Transverse colon (tissue), 4 donors: Measurements from ENCODE around the gene SCGB1A1.

ENCODE experiments used
- CTCF ChIP-seq, 5 experiments: fragments of 200-600 bp in 3 of 5; fragments of 450-650 bp in 2 of 5; sonication (generic) in 3 of 5; IDR thresholded peaks; 1 replicate in 2 of 5; 2 replicates in 3 of 5; pipeline ENCODE4 v1.5.1; 2016 to 2017; ENCODE audit warnings: antibody characterized with exemption in 5 of 5, inconsistent platforms in 3 of 5, mild to moderate bottlenecking in 2 of 5, moderate library complexity in 1 of 5
- EP300 ChIP-seq: sonication (generic); formaldehyde crosslinking; IDR thresholded peaks from one replicate; pipeline ENCODE4 v1.6.1; 2017; ENCODE audit warnings: antibody characterized with exemption, low read depth
- POLR2A ChIP-seq: fragments of 450-650 bp; IDR thresholded peaks from one replicate; pipeline ENCODE4 v1.6.1; 2016; ENCODE audit warnings: antibody characterized with exemption, mild to moderate bottlenecking, moderate library complexity
- POLR2AphosphoS5 ChIP-seq, 3 donors: sonication (generic); formaldehyde crosslinking; IDR thresholded peaks; one replicate each; pipeline ENCODE4 v1.6.1; 2016; ENCODE audit warnings: antibody characterized with exemption in 3 of 3

DNA sequence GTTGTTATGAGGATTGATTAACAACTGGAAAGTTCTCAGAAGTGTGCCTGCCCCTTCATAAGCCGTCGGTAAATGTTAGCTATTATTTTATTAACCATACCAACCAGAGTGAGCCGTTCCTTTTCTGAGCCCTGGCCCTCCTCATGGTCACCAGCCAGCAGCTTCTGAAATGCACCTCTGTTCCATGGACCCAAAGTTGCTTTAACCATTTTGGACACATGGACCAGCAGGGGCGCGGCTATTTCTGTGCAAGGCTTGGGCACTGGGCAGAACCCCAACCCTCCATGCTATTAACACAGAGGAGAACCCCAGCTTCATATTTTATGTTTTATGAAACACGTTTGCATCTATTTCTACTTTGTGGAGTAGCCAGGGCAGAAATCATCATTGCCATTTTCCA lies 18.6 kb upstream of the SCGB1A1 start:
- no peak for TF ChIP-seq CTCF (IDR thresholded peaks at IDR 0.05)
- TF ChIP-seq POLR2AphosphoS5 (IDR thresholded peaks at IDR 0.05): no peak
- no peak for TF ChIP-seq POLR2A
- no peak for TF ChIP-seq EP300
